GF-D8 (cell line): Measurements from ENCODE around the gene CCL17.
"Not testable (repeated sequence)": the region's sequence is repeated elsewhere in the genome, so short reads cannot be mapped to it uniquely, and the experiment has no call there.

Source experiments
- DNase-seq: peaks from one replicate; lab custom pipeline; 2025; lab: John Stamatoyannopoulos, UW

CCL17 gene

GRCh38 chr16:57432989-57433388 is 28.4 kb downstream of the CCL17 start:
- no peak for DNase-seq

- no peak for DNase-seq
Measured at GRCh38 chr16:57434003-57434402, 29.4 kb downstream of the CCL17 start.

GRCh38 chr16:57435838-57436237 is 31.3 kb downstream of the CCL17 start:
- no peak for DNase-seq

- not testable (repeated sequence) for DNase-seq
Measured at GRCh38 chr16:57439947-57440346, 35.4 kb downstream of the CCL17 start.

GRCh38 chr16:57440551-57440950 is 36.0 kb downstream of the CCL17 start:
- DNase-seq: not testable (repeated sequence)

- no peak for DNase-seq
Measured at GRCh38 chr16:57444711-57445110, 40.1 kb downstream of the CCL17 start.

GRCh38 chr16:57445510-57445909 is 40.9 kb downstream of the CCL17 start:
- no peak for DNase-seq

- DNase-seq: no peak
Measured at GRCh38 chr16:57446531-57447185, 42.1 kb downstream of the CCL17 start.

- DNase-seq: peak; percentile 58
Measured at GRCh38 chr16:57447186-57447962, 42.8 kb downstream of the CCL17 start, which contains the start of the genes CIAPIN1 and COQ9. Gene CIAPIN1 (minus strand): TSS chr16:57447385. CDS start chr16:57440928, 6,457 bp downstream. Gene COQ9 (plus strand): TSS chr16:57447479. CDS start chr16:57447506, 27 bp downstream.

- no peak for DNase-seq
Measured at GRCh38 chr16:57452021-57452420, 47.5 kb downstream of the CCL17 start.

- DNase-seq: peak; percentile 65
Measured at GRCh38 chr16:57462209-57462977, 57.8 kb downstream of the CCL17 start, which contains the start of gene POLR2C. Gene POLR2C (plus strand): TSS chr16:57462679. CDS start chr16:57462725, 46 bp downstream.

GRCh38 chr16:57462978-57463362 is 58.4 kb downstream of the CCL17 start:
- DNase-seq: no peak

- DNase-seq: no peak
Measured at GRCh38 chr16:57464523-57464922, 60.0 kb downstream of the CCL17 start.
